Measurements from ENCODE around the gene KRT75.
"Not testable (repeated sequence)": the region's sequence is repeated elsewhere in the genome, so short reads cannot be mapped to it uniquely, and the experiment has no call there.

The KRT75 gene

GRCh38 chr12:52452101-52452500 is 17.9 kb upstream of the KRT75 start, which contains the start of gene KRT6B:
KRT6B (minus strand) TSS chr12:52452146; CDS start chr12:52452078, 68 bp downstream.
- 89 to 100% methylated on average over 3 to 6 of the region's 6 CpGs for WGBS, 2 experiments (ENCODE audit: insufficient coverage in 2 of 2)
- H3K27ac ChIP-seq (ENCODE audit: low read depth, low read length, severe bottlenecking): no peak within 1 kb of the TSS
- H3K9me3 ChIP-seq (ENCODE audit: control insufficient read depth, low read length): no peaks in the 10 kb centered on the region
- no peaks in the 10 kb centered on the region for H3K36me3 ChIP-seq (ENCODE audit: control insufficient read depth, insufficient read depth, low read length)
- H3K4me3 ChIP-seq (ENCODE audit: extremely low read depth, insufficient read depth, low read length, poor library complexity, severe bottlenecking): no peak within 1 kb of the TSS
- no peaks in the 10 kb centered on the region for H3K4me1 ChIP-seq (ENCODE audit: control insufficient read depth, insufficient read depth, low read length, poor library complexity, severe bottlenecking)

DNA sequence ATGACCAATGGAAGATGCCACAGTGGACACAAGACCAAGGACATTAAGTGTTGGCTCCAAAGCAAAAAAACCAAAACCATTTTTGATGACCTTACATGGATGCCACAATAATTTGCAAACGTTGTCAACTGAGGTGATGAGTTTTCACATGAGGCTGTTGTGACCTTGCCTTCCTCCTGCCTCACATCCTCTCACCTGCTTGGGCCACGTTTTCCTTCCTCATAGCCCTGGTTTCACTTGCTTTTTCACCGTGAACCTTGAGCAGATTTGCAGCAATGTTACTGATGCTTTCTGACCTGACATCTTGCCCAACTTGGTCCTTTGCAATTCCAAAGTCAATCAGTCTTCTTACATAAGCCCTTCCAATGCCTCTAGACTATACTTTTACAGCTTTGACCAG is 14.1 kb upstream of the KRT75 start:
- H3K36me3 ChIP-seq (ENCODE audit: control insufficient read depth, insufficient read depth, low read length): no peaks in the 10 kb centered on the region
- no peak overlapping the region for H3K27ac ChIP-seq (ENCODE audit: low read depth, low read length, severe bottlenecking)
- H3K9me3 ChIP-seq (ENCODE audit: control insufficient read depth, low read length): no peaks in the 10 kb centered on the region
- no peak overlapping the region for H3K4me3 ChIP-seq (ENCODE audit: extremely low read depth, insufficient read depth, low read length, poor library complexity, severe bottlenecking)
- H3K4me1 ChIP-seq (ENCODE audit: control insufficient read depth, insufficient read depth, low read length, poor library complexity, severe bottlenecking): no peaks in the 10 kb centered on the region
- 81 to 84% methylated on average over 3 of the region's 3 CpGs for WGBS, 2 experiments (ENCODE audit: insufficient coverage in 2 of 2)

- H3K4me3 ChIP-seq (ENCODE audit: extremely low read depth, insufficient read depth, low read length, poor library complexity, severe bottlenecking); H3K36me3 ChIP-seq (ENCODE audit: control insufficient read depth, insufficient read depth, low read length); H3K27ac ChIP-seq (ENCODE audit: low read depth, low read length, severe bottlenecking); H3K4me1 ChIP-seq (ENCODE audit: control insufficient read depth, insufficient read depth, low read length, poor library complexity, severe bottlenecking); H3K9me3 ChIP-seq (ENCODE audit: control insufficient read depth, low read length): not testable (repeated sequence)
- WGBS, 2 experiments (ENCODE audit: insufficient coverage in 2 of 2): 93 to 99% methylated on average over 6 to 7 of the region's 11 CpGs
These were observed 13.0 kb upstream of the KRT75 start for GRCh38 chr12:52447196-52447595.

- Histone ChIP-seq H3K9me3 (ENCODE audit: control insufficient read depth, low read length) (no peaks in the 10 kb centered on the region), H3K27ac (ENCODE audit: low read depth, low read length, severe bottlenecking) (no peak overlapping the region), H3K4me3 (ENCODE audit: extremely low read depth, insufficient read depth, low read length, poor library complexity, severe bottlenecking) (no peak overlapping the region), H3K36me3 (ENCODE audit: control insufficient read depth, insufficient read depth, low read length) (no peaks in the 10 kb centered on the region), H3K4me1 (ENCODE audit: control insufficient read depth, insufficient read depth, low read length, poor library complexity, severe bottlenecking) (peaks cover 16% of the 10 kb centered on the region)
- WGBS, 2 experiments (ENCODE audit: insufficient coverage in 2 of 2): 89 to 97% methylated on average over 6 of the region's 6 CpGs
These were observed 12.3 kb upstream of the KRT75 start for GRCh38 chr12:52446367-52447045.

DNA sequence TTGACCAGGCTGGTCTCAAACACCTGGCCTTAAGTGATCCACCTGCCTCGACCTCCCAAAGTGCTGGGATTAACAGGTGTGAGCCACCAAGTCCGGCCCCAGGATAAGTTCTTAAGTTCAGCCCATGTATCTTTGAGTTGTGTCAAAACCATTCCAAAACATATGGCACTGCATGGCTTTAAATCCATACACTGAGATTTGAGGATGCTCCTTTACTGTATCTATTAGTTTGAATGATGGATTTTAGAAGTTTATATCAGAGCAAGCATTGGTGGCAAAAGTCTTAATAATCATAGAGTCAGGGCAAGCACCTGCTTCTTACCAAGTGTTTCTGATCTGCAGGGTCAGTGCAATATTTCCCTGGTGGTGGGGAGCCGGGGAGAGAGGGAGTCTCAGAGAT is 11.7 kb upstream of the KRT75 start:
- peaks cover 19% of the 10 kb centered on the region for H3K4me1 ChIP-seq (ENCODE audit: control insufficient read depth, insufficient read depth, low read length, poor library complexity, severe bottlenecking)
- H3K9me3 ChIP-seq (ENCODE audit: control insufficient read depth, low read length): no peaks in the 10 kb centered on the region
- H3K4me3 ChIP-seq (ENCODE audit: extremely low read depth, insufficient read depth, low read length, poor library complexity, severe bottlenecking): no peak overlapping the region
- no peaks in the 10 kb centered on the region for H3K36me3 ChIP-seq (ENCODE audit: control insufficient read depth, insufficient read depth, low read length)
- no peak overlapping the region for H3K27ac ChIP-seq (ENCODE audit: low read depth, low read length, severe bottlenecking)
- 66 to 71% methylated on average over 3 of the region's 3 CpGs for WGBS, 2 experiments (ENCODE audit: insufficient coverage in 2 of 2)

DNA sequence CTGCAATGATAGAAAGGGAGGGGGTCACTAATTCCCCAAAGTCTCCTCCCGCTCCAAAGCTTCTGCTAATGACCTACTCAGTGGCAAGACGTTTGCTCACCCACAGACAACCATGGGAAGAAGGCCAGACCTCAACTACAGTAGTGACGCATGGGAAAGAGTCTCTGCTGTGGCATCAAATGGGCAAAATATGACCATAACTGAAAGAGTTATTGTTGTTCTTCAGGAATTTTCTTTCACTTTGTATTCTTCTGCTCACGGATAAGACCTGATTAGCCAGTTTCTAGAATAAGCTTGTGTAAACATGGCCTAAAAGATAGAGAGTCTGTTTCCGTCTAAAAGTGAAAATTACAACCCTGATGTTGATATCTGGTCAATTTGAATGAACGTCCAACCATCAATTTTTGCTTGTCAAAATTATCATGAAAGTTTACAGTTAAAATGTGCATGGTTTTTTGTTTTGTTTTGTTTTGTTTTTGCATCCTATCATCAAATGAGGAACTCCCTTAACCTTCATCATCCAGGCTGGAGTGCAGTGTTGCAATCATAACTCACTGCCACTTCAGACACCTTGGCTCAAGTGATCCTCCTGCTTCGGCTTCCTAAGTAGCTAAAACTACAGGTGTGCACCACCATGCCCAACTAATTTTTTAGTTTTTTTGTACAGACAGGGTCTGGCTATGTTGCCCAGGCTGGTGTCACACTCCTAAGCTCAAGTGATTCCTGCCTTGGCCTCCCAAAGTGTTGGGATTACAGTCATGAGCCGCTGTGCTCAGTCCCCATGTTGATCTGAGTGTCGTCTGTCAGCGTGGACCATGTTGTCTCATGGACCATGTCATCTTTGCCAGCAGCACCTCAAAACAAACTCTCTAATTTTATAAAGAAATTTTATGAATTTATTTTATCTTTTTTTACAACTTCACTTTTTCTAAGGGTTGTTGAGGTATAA is 10.8 kb upstream of the KRT75 start:
- Histone ChIP-seq H3K4me1 (ENCODE audit: control insufficient read depth, insufficient read depth, low read length, poor library complexity, severe bottlenecking) (peaks cover 19% of the 10 kb centered on the region), H3K36me3 (ENCODE audit: control insufficient read depth, insufficient read depth, low read length) (no peaks in the 10 kb centered on the region), H3K9me3 (ENCODE audit: control insufficient read depth, low read length) (no peaks in the 10 kb centered on the region), H3K27ac (ENCODE audit: low read depth, low read length, severe bottlenecking) (no peak overlapping the region), H3K4me3 (ENCODE audit: extremely low read depth, insufficient read depth, low read length, poor library complexity, severe bottlenecking) (no peak overlapping the region)
- WGBS, 2 experiments (ENCODE audit: insufficient coverage in 2 of 2): 87% methylated on average over 4 to 7 of the region's 10 CpGs

GRCh38 chr12:52443966-52444365 is 9.8 kb upstream of the KRT75 start:
- no peak overlapping the region for H3K27ac ChIP-seq (ENCODE audit: low read depth, low read length, severe bottlenecking)
- no peak overlapping the region for H3K4me3 ChIP-seq (ENCODE audit: extremely low read depth, insufficient read depth, low read length, poor library complexity, severe bottlenecking)
- no peaks in the 10 kb centered on the region for H3K36me3 ChIP-seq (ENCODE audit: control insufficient read depth, insufficient read depth, low read length)
- WGBS, 2 experiments (ENCODE audit: insufficient coverage in 2 of 2): 86 to 94% methylated on average over 2 to 3 of the region's 3 CpGs
- no peaks in the 10 kb centered on the region for H3K9me3 ChIP-seq (ENCODE audit: control insufficient read depth, low read length)
- H3K4me1 ChIP-seq (ENCODE audit: control insufficient read depth, insufficient read depth, low read length, poor library complexity, severe bottlenecking): peaks cover 19% of the 10 kb centered on the region

- Histone ChIP-seq H3K36me3 (ENCODE audit: control insufficient read depth, insufficient read depth, low read length) (no peaks in the 10 kb centered on the region), H3K4me3 (ENCODE audit: extremely low read depth, insufficient read depth, low read length, poor library complexity, severe bottlenecking) (no peak overlapping the region), H3K4me1 (ENCODE audit: control insufficient read depth, insufficient read depth, low read length, poor library complexity, severe bottlenecking) (peaks cover 19% of the 10 kb centered on the region), H3K9me3 (ENCODE audit: control insufficient read depth, low read length) (no peaks in the 10 kb centered on the region), H3K27ac (ENCODE audit: low read depth, low read length, severe bottlenecking) (peak overlapping the region; percentile 59)
- WGBS, 2 experiments (ENCODE audit: insufficient coverage in 2 of 2): 18 to 27% methylated on average over 5 of the region's 6 CpGs
These were observed 8.5 kb upstream of the KRT75 start for GRCh38 chr12:52442600-52443061.

- H3K4me1 ChIP-seq (ENCODE audit: control insufficient read depth, insufficient read depth, low read length, poor library complexity, severe bottlenecking): peaks cover 24% of the 10 kb centered on the region
- H3K36me3 ChIP-seq (ENCODE audit: control insufficient read depth, insufficient read depth, low read length): no peaks in the 10 kb centered on the region
- peak overlapping the region; percentile 90 for H3K27ac ChIP-seq (ENCODE audit: low read depth, low read length, severe bottlenecking)
- H3K4me3 ChIP-seq (ENCODE audit: extremely low read depth, insufficient read depth, low read length, poor library complexity, severe bottlenecking): no peak overlapping the region
- WGBS, 2 experiments (ENCODE audit: insufficient coverage in 2 of 2): 73 to 74% methylated on average over 6 to 8 of the region's 9 CpGs
- no peaks in the 10 kb centered on the region for H3K9me3 ChIP-seq (ENCODE audit: control insufficient read depth, low read length)
These were observed 7.2 kb upstream of the KRT75 start for GRCh38 chr12:52441320-52441911.

- no peaks in the 10 kb centered on the region for H3K36me3 ChIP-seq (ENCODE audit: control insufficient read depth, insufficient read depth, low read length)
- H3K27ac ChIP-seq (ENCODE audit: low read depth, low read length, severe bottlenecking): peak overlapping the region; percentile 90
- H3K4me3 ChIP-seq (ENCODE audit: extremely low read depth, insufficient read depth, low read length, poor library complexity, severe bottlenecking): no peak overlapping the region
- no peaks in the 10 kb centered on the region for H3K9me3 ChIP-seq (ENCODE audit: control insufficient read depth, low read length)
- H3K4me1 ChIP-seq (ENCODE audit: control insufficient read depth, insufficient read depth, low read length, poor library complexity, severe bottlenecking): peaks cover 26% of the 10 kb centered on the region
- WGBS, 2 experiments (ENCODE audit: insufficient coverage in 2 of 2): 83 to 86% methylated on average over 5 of the region's 5 CpGs
These were observed 6.7 kb upstream of the KRT75 start for GRCh38 chr12:52440821-52441319.
